Keratinocyte (primary cell): ENCODE measurements around the gene PRPF6.

Experiments used
- EZH2 ChIP-seq: IDR thresholded peaks from one replicate; pipeline ENCODE4 v1.6.1; 2012; ENCODE audit warnings: inconsistent platforms, mild to moderate bottlenecking, low read length, moderate library complexity
- TF ChIP-seq, protein P1 (sequence below), 3 experiments: IDR thresholded peaks in 1 of 3; conservative IDR thresholded peaks in 1 of 3; optimal IDR thresholded peaks in 1 of 3; 2 replicates in 2 of 3; 3 replicates in 1 of 3; pipeline versions ENCODE3 to v1.5.1; 2011; ENCODE audit warnings: low read length in 3 of 3, mild to moderate bottlenecking in 3 of 3, moderate library complexity in 2 of 3, control low read depth in 1 of 3, inconsistent platforms in 1 of 3; ENCODE audit not compliant: insufficient read depth in 2 of 3; ENCODE audit errors: extremely low read depth in 1 of 3

DNA sequence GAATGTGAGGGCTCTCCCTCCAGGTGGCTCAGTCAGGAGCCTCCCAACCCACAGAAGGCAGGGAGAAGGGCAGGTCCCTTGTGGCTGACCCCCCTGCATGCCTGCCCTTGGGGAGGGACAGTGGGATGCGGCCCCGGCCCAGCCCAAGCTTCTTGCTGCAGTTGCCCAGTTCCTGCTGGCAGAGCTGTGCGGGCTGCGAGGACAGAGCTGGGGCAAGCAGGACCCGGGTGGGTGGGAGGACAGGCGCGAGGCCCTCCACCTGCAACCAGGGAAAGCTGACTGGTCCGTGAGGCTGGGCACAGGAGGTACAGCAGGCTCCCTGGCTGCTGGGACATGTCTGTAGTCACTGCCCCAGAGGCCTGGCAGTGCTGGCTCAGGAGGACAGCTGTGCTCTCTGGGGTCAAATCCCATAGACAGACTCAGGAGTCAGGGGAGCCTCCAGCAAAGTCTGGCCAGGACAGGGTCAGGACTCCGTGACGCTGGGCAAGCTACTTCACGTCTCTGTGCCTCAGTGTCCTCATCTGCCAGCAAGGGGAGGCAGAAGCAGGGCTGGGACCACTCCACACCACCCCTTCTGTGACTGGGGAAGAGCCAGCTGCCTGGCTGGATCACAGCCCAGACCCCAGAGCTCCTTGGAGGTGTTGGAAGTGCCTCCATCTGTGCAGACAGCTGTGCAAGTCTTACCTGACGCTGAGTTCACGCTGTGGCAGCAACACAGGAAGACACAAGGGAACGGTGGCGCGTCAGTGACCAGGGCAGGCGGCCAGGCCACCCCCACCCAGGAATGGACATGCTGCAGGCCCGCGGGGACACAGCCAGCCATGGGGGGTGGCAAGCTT lies 37.7 kb upstream of the PRPF6 start:
- TF ChIP-seq, protein P1, sequence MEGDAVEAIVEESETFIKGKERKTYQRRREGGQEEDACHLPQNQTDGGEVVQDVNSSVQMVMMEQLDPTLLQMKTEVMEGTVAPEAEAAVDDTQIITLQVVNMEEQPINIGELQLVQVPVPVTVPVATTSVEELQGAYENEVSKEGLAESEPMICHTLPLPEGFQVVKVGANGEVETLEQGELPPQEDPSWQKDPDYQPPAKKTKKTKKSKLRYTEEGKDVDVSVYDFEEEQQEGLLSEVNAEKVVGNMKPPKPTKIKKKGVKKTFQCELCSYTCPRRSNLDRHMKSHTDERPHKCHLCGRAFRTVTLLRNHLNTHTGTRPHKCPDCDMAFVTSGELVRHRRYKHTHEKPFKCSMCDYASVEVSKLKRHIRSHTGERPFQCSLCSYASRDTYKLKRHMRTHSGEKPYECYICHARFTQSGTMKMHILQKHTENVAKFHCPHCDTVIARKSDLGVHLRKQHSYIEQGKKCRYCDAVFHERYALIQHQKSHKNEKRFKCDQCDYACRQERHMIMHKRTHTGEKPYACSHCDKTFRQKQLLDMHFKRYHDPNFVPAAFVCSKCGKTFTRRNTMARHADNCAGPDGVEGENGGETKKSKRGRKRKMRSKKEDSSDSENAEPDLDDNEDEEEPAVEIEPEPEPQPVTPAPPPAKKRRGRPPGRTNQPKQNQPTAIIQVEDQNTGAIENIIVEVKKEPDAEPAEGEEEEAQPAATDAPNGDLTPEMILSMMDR (optimal IDR thresholded peaks at IDR 0.05 in 1 of 3, IDR thresholded peaks at IDR 0.05 in 1 of 3, conservative IDR thresholded peaks at IDR 0.05 in 1 of 3; ENCODE audit: extremely low read depth in 1 of 3, insufficient read depth in 2 of 3, low read length in 3 of 3): no peak
- TF ChIP-seq EZH2: no peak
